Activated gamma-delta T cell (primary cell): Measurements from ENCODE around the gene PLVAP.

Experiments used
- DNase-seq: peaks from one replicate; lab custom pipeline; 2025; lab: John Stamatoyannopoulos, UW
- total RNA-seq, 2 donors: gene quantifications; one replicate each; lab custom pipeline; 2026; lab: John Stamatoyannopoulos, UW

The PLVAP gene, protein sequence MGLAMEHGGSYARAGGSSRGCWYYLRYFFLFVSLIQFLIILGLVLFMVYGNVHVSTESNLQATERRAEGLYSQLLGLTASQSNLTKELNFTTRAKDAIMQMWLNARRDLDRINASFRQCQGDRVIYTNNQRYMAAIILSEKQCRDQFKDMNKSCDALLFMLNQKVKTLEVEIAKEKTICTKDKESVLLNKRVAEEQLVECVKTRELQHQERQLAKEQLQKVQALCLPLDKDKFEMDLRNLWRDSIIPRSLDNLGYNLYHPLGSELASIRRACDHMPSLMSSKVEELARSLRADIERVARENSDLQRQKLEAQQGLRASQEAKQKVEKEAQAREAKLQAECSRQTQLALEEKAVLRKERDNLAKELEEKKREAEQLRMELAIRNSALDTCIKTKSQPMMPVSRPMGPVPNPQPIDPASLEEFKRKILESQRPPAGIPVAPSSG
- 0 to 0.13 reads per million in 2 donors for total RNA-seq

DNA sequence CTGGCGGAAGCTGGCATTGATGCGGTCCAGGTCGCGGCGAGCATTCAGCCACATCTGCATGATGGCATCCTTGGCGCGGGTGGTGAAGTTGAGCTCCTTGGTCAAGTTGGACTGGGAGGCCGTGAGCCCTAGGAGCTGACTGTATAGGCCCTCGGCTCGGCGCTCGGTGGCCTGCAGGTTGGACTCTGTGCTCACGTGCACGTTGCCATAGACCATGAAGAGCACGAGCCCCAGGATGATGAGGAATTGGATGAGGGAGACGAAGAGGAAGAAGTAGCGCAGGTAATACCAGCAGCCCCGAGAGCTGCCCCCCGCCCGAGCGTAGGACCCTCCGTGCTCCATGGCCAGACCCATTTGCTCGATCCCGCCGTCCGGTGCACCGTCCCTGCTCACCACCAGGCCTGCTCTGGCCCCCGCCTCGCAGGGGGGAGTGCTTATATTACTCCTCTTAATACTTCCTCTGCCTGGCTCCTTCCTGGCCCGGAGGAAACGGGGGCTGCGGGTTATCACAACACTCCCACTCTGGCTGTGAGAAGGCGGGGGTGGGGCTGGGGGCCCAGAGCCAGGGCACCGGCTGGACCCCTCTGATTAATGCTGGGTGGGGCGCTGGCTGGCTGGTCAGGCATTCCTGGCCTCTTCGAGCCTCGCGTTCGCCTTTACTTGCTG, at the start of gene PLVAP:
PLVAP (minus strand) TSS at position 408 of the 666 bp plus-strand sequence; CDS start at position 354, 54 bp downstream.
- no peak for DNase-seq

DNA sequence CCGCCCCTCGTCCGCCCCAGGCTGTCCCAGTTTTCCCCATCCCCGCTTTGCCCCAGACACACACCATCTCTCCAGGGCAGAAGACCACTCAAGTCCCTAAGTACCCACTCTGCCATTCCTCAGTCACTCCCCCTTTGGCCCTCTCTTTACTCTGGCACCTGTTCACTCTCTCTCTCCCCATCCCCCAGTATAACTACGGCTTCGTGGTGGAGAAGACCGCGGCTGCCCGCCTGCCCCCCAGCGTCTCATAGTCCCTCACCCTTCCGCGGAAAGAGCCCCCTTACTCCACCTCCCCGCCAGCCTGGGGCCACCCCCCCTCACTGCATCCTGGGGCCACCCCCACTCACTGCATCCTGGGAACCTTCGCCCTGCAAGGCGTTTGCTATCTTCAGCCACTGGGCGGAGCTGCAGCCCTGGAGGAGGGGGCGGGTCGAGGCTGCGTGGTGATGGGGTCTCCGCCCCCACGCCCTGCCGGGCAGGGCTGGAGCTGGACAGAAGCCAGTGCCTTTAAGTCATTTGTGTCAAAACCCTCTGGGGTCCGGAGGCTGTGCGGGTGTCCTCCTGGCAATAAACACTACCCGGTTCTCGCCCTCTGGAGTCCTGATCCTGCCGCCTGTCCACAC, 47.7 kb upstream of the PLVAP start:
- DNase-seq = no peak

DNA sequence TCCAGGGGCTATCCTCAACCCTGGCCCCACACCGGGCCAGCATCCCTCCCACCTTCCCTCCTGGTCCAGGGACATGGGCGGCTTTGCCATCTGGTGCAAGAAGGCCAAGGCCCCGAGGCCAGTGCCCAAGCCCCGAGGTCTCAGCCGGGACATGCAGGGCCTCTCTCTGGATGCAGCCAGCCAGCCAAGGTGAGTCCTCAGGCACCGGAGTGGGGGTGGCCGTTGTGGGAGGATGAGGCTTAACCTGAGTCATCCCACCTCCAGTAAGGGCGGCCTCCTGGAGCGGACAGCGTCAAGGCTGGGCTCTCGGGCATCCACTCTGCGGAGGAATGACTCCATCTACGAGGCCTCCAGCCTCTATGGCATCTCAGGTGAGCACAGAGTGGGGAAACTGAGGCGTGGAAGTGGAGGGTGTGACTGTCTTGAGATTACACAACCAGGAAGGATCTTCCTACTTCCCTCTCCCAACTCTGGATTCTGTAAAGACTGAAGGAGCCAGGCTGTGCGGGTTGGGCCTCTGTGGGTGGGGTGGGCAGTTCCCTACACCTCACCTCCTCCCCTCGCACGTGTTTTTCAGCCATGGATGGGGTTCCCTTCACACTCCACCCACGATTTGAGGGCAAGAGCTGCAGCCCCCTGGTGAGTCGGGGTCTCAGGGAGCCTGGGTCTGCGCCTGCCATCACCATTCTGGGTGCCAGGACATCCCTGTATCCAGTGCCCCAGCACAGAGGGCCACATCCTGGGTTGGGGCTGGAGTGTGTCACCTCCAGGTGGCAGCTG, 46.5 kb upstream of the PLVAP start:
- DNase-seq = no peak

DNA sequence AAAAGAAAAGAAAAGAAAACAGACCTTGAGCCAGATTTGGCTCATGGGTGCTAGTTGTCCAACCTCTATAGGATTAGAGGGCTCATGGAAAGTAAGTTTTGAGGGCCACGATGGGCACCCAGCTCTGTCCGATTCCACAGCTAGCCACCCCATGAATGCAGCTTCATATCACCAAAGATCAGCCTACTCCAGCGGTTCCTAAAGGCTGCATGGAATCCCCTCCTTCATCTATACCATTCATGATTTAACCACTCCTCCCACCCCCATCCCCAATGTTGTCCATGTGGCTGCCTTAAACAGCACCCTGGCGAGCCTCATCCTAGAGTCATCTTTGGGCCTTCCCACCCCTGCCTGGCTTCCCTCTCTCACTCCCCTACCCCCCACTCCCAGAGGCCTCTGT, 44.8 kb upstream of the PLVAP start:
- DNase-seq = no peak

DNA sequence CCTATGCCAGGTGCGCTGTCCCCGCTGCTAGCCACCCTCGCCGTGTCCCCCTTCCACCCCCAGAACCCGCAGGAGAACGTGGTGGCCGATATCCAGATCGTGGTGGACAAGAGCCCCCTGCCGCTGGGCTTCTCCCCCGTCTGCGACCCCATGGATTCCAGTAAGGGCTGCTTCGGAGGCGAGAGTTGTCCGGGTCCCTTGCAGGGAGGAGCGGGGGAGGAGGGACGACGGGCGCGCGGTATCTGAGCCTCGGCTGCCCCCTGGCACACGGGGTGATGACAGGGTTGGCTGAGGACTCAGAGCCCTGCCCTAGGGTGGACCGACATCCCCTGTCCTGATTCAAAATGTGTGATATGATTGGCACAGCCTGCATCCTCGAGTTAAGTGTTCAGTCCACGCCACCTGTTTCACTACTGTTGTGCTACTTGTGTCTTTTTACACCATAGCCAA, 43.4 kb upstream of the PLVAP start:
- no peak for DNase-seq

DNA sequence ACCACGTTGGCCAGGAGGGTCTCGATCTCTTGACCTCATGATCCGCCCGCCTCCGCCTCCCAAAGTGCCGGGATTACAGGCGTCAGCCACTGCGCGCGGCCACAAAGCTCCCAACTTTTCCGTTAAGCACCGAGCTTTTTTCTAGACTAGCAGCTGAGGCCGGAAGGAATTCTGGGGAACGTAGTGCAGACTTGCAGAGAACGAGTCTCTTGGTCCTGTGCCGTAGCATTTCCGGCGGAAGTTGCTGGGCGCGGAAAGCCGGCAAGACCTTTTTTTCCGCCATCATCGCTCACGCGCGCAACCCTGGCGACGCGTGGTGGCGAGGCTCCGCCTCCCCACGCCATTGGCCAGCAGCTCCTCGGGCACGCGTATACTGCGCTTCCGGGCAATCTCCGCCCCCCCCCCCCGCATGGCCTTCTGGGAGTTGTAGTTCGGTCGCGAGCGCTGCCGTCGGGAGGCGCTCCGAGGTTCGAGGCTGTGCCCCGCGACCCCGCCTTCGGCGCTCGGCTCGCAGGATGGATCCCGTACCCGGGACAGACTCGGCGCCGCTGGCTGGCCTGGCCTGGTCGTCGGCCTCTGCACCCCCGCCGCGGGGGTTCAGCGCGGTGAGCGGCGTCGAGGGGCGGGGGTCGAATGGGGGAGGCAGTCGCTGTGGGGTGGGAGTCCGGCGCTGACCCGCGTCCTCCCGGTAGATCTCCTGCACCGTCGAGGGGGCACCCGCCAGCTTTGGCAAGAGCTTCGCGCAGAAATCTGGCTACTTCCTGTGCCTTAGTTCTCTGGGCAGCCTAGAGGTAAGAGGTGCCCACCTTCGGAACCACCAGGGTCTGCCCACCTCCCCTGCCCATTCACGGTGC, 42.7 kb upstream of the PLVAP start, which contains the start of gene MVB12A:
MVB12A (plus strand) TSS at position 427 of the 854 bp plus-strand sequence; CDS start at position 516, 89 bp downstream.
- DNase-seq = peak; percentile 90

DNA sequence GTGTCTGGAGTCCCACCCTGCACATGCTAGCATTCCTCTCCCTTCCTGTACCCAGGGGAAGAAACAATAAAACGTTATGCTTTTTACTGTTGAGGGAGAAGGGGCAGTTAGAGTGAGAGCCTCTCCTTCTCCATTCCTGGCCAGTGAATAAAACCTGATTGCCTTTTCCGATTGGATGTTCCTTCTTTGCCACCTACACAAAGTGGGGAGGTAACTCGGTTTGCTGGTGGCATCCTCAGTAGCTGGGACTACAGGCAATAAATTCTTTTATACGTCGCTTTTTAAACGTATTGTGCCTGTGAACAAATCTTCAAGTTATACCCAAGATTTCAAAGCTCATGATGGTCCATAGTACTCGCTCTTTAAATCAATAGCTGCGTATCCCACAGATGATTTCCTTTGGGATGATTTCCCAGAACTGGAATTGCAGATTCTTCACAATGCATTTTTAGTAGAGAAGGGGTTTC, 42.0 kb upstream of the PLVAP start:
- DNase-seq = no peak

DNA sequence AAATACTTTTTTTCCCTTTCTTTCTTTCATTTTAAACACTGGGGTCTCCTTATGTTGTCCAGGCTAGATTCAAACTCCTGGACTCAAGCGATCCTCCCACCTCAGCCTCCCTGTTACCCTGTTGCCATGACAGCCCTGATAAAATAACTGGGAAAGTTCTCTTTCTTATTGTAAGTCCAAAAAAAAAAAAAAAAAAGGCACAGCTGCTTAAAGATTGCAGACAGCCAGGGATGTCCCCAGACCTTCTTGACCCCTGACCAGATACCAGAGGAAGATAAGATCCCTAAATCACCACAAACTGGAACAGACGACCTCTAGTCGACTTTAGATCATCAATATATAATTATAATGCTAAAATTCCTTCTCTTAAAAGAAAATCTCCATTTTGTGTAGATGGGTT, 41.6 kb upstream of the PLVAP start:
- no peak for DNase-seq

DNA sequence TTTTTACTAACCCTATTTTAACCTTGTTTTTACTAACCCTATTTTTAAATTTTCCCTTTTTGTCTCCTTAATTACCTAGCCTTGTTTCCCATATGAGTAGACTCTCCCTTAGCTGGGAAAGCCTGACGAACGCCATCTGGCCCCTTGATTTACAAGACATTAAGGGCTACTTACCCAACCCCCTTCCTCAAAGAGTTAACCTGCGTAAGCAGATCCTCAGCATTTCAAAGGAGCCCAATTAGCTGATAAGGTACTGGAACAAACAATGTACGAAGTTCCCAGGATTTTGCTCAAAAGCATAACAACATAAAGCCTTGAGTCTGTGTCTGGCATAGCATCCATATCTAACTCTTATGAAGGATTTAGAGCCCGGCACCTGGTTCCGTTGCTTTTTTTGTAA, 38.0 kb upstream of the PLVAP start:
- DNase-seq = no peak

DNA sequence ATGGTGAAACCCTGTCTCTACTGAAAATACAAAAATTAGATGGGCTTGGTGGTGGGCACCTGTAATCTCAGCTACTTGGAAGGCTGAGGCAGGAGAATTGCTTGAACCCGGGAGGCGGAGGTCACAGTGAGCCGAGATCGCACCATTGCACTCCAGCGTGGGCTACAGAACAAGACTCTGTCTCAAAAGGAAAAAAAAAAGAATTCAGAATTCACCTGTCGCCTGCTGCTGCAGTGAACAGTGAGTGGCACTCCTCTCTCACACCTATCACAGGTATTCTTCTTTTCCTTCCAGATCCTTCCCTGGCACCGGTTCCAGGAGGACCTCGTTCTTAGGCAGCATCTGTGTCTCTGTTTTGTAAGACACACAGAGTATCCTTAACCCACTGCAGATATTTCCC, 37.0 kb upstream of the PLVAP start:
- DNase-seq = no peak

DNA sequence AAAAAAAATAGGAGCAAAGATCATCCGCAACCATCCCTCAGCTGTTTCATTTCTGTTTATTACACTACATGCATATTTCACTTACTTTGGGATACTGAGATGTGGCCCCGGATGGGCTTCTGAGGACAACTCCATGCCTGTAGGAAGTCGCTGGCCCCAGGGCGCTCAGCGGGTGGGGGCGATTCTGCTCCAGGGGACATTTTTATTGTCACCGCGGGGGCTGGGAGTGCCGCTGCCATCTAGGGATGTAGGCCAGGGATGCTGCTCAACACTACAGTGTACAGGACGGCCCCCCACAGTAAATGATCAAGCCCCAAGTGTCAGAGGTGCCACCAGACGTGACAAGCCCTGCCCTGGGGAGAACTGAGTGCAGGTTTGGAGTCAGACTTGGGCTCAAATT, 34.7 kb upstream of the PLVAP start:
- no peak for DNase-seq

DNA sequence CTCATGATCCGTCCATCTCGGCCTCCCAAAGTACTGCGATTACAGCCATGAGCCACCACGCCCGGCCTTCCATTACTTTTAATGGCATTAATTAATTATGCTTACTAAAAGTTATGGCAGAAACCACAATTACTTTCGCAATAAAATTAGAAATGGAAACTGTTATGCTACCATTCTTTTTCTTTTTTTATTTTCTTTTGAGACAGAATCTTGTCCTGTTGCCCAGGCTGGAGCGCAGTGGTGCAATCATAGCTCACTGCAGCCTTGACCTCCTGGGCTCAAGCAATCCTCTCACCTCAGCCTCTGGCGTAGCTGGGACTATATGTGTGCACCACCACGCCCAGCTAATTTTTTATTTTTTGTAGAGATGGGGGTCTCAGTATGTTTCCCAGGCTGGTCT, 32.8 kb upstream of the PLVAP start:
- DNase-seq = no peak

DNA sequence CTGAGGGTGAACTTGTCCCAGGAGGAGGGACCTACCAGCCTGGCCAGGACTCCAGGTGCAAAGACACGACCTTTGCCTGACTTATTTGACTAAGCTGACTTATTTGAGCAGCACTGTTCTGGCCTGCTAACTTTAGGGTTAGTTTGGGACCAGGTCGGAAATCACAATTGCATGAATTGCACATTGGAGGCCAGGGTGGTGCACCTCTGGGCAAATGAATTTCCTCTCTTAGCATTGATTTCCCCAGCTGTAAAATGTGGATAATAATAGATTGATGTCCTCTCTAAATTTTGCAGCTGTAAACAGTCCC, 29.7 kb upstream of the PLVAP start:
- DNase-seq = no peak

DNA sequence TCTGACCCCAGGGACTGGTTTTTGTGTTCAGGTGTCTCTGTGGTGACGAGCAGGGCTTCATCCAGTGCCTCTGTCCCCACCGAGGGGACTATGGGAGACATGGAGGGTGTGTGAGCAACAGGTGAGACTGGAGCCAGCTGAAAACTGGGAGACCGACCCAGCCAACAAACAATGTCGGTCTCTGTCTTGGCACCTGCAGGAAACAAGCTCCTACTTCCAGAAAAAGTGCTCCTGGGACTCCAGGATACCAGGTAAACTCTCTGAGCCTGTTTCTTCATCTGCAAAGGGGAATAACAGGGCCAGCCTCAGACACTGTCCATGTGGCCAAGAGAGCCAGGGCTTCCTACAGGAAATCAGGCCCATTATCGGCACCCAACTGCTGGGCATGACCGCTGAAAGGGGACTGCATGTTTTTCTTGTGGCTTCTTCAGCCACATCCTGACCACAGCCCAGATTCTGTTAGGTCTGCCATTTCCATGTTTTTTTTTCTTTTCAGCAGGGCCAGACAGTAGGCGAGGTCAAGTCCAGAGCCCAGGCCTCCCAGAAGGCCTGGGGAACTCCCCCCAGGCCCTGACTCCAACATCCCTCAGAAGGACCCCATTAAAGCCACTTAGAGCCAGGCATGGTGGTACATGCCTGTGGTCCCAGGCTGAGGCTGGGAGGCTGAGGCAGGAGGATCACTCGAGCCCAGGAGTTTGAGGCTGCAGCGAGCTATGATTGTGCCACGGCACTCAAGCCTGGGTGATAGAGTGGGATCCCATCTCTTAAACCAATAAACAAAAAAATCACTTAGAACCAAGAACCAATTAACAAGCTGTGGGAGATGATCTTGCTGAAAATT, 29.1 kb upstream of the PLVAP start:
- no peak for DNase-seq

DNA sequence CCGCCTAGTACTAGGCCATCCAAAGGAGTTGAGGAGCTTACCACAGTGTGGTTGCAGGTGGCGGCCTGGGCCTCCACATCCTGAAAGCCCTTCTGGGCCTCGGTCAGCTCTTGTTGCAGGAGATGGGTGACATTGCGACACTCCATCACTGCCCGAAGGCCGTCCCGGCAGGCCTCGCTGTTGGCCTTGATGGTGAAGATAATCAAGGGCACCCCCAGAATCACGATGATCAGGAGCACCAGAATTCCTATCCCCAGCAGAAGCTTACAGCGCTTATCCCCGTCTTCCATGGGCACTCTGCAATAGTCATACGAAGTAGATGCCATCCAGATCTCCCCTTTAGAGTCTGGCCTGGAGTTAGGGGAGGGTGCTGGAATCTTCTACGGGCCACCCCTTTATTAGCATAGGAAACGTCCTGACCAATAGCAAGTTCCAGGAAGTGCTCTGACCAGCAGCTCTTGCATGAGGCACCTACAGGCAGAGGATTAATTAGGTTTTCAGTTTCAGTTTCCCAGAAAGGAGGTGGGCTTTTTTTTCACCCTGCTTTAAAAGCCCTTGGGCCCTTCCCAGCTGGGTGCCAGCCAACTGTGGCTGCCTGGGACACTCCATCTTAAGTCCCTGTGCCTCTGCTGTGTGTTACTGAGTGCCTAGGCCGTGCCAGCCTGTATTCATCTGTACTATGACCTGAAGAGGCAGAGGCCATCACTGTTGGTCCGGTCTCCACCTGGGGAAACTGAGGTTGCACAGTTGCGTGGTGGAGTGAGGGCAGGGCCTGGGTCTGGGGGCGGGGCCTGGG, 28.3 kb upstream of the PLVAP start, which contains the start of gene BST2:
BST2 (minus strand) TSS at position 381 of the 796 bp plus-strand sequence; CDS start at position 326, 55 bp downstream.
- DNase-seq = no peak

DNA sequence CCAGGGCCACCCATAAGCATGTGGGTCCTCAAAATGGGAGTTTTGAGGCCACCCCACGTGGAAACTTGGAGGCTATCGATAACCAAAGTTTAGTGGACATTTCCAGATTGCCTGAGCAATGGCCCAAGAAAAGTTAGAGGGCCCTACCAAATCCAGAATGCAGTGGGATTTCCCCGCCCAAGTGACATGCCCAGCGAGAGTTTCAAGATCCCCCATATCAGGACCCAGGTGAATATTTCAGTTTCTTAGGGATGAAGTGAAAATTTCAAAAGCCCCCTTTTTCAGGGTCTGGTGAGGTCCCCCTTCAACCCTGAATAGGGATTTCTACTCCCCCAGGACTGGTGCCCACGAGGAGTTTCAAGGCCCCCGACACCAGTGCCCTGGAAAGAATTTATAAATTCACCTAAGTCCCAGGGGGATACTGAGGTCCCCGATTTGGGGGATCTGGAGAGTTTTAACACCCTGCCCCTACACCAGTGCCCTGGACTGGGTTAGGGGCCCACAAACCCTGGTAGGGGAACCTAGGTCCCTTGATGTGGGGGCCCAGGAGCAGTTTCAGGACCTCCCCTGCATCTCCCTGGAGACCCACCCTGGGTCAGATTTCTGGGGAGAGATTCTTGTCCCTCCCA, 27.6 kb upstream of the PLVAP start:
- no peak for DNase-seq

DNA sequence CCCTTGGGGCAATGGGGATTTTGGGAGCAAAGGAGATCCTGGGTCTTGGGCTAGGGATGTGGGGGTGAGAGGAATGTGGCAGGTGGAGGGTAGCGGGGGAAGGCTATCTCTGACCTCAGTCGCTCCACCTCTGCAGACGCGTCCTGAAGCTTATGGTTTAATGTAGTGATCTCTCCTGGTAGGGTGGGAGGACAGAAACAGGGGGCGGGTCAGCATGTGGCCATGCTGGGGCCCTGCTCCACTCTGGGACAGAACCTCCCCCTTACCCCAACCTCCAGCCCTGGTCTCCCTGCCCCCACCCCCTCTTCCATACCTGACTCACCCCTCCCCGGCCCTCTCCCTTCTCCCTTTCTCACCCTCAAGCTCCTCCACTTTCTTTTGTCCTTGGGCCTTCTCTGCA, 26.9 kb upstream of the PLVAP start:
- DNase-seq = no peak
